ENCODE data around the gene TNNT2.

The TNNT2 gene

GRCh38 chr1:201369209-201369608 is 8.3 kb downstream of the TNNT2 start:
- Histone ChIP-seq H3K79me2 (ENCODE audit: insufficient read depth, low read depth) (no peaks in the 10 kb centered on the region), H2AFZ (ENCODE audit: low read depth) (no peak overlapping the region), H4K20me1 (ENCODE audit: insufficient read depth) (no peaks in the 10 kb centered on the region), H3K4me3 (IDR thresholded peaks at IDR 0.05; ENCODE audit: insufficient read depth, low read depth, low read length) (no peak overlapping the region), H3K27me3 (ENCODE audit: insufficient read depth, low read depth) (peaks cover 88% of the 10 kb centered on the region), H3K36me3 (ENCODE audit: insufficient read depth) (no peaks in the 10 kb centered on the region), H3K4me1 (ENCODE audit: low read depth, poor library complexity, severe bottlenecking) (no peaks in the 10 kb centered on the region), H3K9ac (no peak overlapping the region), H3K27ac (no peak overlapping the region), H3K4me2 (no peak overlapping the region)
- TF ChIP-seq CTCF (conservative IDR thresholded peaks at IDR 0.05; ENCODE audit: low read depth, low read length), result no peak

GRCh38 chr1:201366696-201367095 is 10.8 kb downstream of the TNNT2 start:
- Histone ChIP-seq H3K9ac (no peak overlapping the region), H3K4me1 (ENCODE audit: low read depth, poor library complexity, severe bottlenecking) (no peaks in the 10 kb centered on the region), H2AFZ (ENCODE audit: low read depth) (no peak overlapping the region), H3K27ac (no peak overlapping the region), H3K27me3 (ENCODE audit: insufficient read depth, low read depth) (peaks cover 82% of the 10 kb centered on the region), H3K79me2 (ENCODE audit: insufficient read depth, low read depth) (no peaks in the 10 kb centered on the region), H3K4me3 (IDR thresholded peaks at IDR 0.05; ENCODE audit: insufficient read depth, low read depth, low read length) (no peak overlapping the region), H3K4me2 (no peak overlapping the region), H4K20me1 (ENCODE audit: insufficient read depth) (no peaks in the 10 kb centered on the region), H3K36me3 (ENCODE audit: insufficient read depth) (no peaks in the 10 kb centered on the region)
- TF ChIP-seq CTCF (conservative IDR thresholded peaks at IDR 0.05; ENCODE audit: low read depth, low read length), result no peak

GRCh38 chr1:201365251-201365650 is 12.2 kb downstream of the TNNT2 start:
- H3K36me3 ChIP-seq (ENCODE audit: insufficient read depth), result no peaks in the 10 kb centered on the region
- no peak overlapping the region for H3K4me2 ChIP-seq
- peaks cover 67% of the 10 kb centered on the region for H3K27me3 ChIP-seq (ENCODE audit: insufficient read depth, low read depth)
- H3K79me2 ChIP-seq (ENCODE audit: insufficient read depth, low read depth), result no peaks in the 10 kb centered on the region
- no peak for TF ChIP-seq CTCF (conservative IDR thresholded peaks at IDR 0.05; ENCODE audit: low read depth, low read length)
- no peaks in the 10 kb centered on the region for H4K20me1 ChIP-seq (ENCODE audit: insufficient read depth)
- no peak overlapping the region for H2AFZ ChIP-seq (ENCODE audit: low read depth)
- no peak overlapping the region for H3K4me3 ChIP-seq (IDR thresholded peaks at IDR 0.05; ENCODE audit: insufficient read depth, low read depth, low read length)
- no peak overlapping the region for H3K9ac ChIP-seq
- H3K27ac ChIP-seq, result no peak overlapping the region
- H3K4me1 ChIP-seq (ENCODE audit: low read depth, poor library complexity, severe bottlenecking), result no peaks in the 10 kb centered on the region

- no peak overlapping the region for H3K4me2 ChIP-seq
- no peak for TF ChIP-seq CTCF (conservative IDR thresholded peaks at IDR 0.05; ENCODE audit: low read depth, low read length)
- no peaks in the 10 kb centered on the region for H3K4me1 ChIP-seq (ENCODE audit: low read depth, poor library complexity, severe bottlenecking)
- H4K20me1 ChIP-seq (ENCODE audit: insufficient read depth), result no peaks in the 10 kb centered on the region
- no peaks in the 10 kb centered on the region for H3K36me3 ChIP-seq (ENCODE audit: insufficient read depth)
- no peak overlapping the region for H2AFZ ChIP-seq (ENCODE audit: low read depth)
- no peak overlapping the region for H3K9ac ChIP-seq
- H3K4me3 ChIP-seq (IDR thresholded peaks at IDR 0.05; ENCODE audit: insufficient read depth, low read depth, low read length), result no peak overlapping the region
- peaks cover 62% of the 10 kb centered on the region for H3K27me3 ChIP-seq (ENCODE audit: insufficient read depth, low read depth)
- no peaks in the 10 kb centered on the region for H3K79me2 ChIP-seq (ENCODE audit: insufficient read depth, low read depth)
- no peak overlapping the region for H3K27ac ChIP-seq
Measured at GRCh38 chr1:201364808-201365105, 12.7 kb downstream of the TNNT2 start.

- H3K4me2 ChIP-seq, result no peak overlapping the region
- H3K27ac ChIP-seq, result no peak overlapping the region
- no peak for TF ChIP-seq CTCF (conservative IDR thresholded peaks at IDR 0.05; ENCODE audit: low read depth, low read length)
- no peaks in the 10 kb centered on the region for H3K79me2 ChIP-seq (ENCODE audit: insufficient read depth, low read depth)
- no peak overlapping the region for H3K9ac ChIP-seq
- no peak overlapping the region for H2AFZ ChIP-seq (ENCODE audit: low read depth)
- peaks cover 49% of the 10 kb centered on the region for H3K27me3 ChIP-seq (ENCODE audit: insufficient read depth, low read depth)
- no peaks in the 10 kb centered on the region for H3K4me1 ChIP-seq (ENCODE audit: low read depth, poor library complexity, severe bottlenecking)
- no peaks in the 10 kb centered on the region for H3K36me3 ChIP-seq (ENCODE audit: insufficient read depth)
- H3K4me3 ChIP-seq (IDR thresholded peaks at IDR 0.05; ENCODE audit: insufficient read depth, low read depth, low read length), result no peak overlapping the region
- H4K20me1 ChIP-seq (ENCODE audit: insufficient read depth), result no peaks in the 10 kb centered on the region
Measured at GRCh38 chr1:201363467-201363866, 14.0 kb downstream of the TNNT2 start.
